ENCODE data around the gene ARFGAP1.

- TF ChIP-seq CTCF (IDR thresholded peaks at IDR 0.05): no peak
- no peak for TF ChIP-seq POLR2A (IDR thresholded peaks at IDR 0.05)
These were observed 30.6 kb downstream of the ARFGAP1 start for GRCh38 chr20:63303095-63303666.

All from uterus (tissue), 2 donors.